K562 (cell line): ENCODE results near the gene RHBDD1. TPM values are rescaled to one million over a fixed set of nuclear protein-coding genes. Genes with fewer than 3 reads are reported as not detected.

Experiments
- ATAC-seq: fragments of 200-7000 bp; cut with Tn5 transposase; 3 replicates; pipeline ENCODE4 v1.9.1; 2020; ENCODE audit warnings: moderate library complexity
- BruUV-seq: library from RNA; stranded (reverse); fragments of 400-500 nt; replicated peaks from 2 replicates; lab custom pipeline; 2021; lab: Mats Ljungman, UMichigan
- CTCF ChIA-PET: fragments of 300-600 bp; formaldehyde crosslinking; extraction: SDS; loops from one replicate; lab custom pipeline; 2021; ENCODE audit warnings: low intra/inter-chr PET ratio; lab: Yijun Ruan, JAX
- POLR2A ChIA-PET: fragments of 300-600, 350-650 bp; sonication (Branson Sonifier 250); formaldehyde crosslinking; extraction: SDS; loops from one replicate; lab custom pipeline; 2021; ENCODE audit warnings: antibody characterized with exemption, inconsistent platforms; lab: Yijun Ruan, JAX
- DNase-seq, 4 experiments: peaks; one replicate each; pipeline versions ENCODE4 v3.0.0 to v3.0.0-alpha.2; 2011 to 2018; ENCODE audit warnings: low spot score in 3 of 4, mixed read lengths in 3 of 4; ENCODE audit errors: extremely low read depth in 1 of 4
- FAIRE-seq: peaks from 2 replicates; lab custom pipeline; 2011; peaks lifted over from hg19 to GRCh38; lab: Jason Lieb, UNC
- H2AFZ ChIP-seq: 2 replicates; pipeline ENCODE4 v1.6.0; 2011; ENCODE audit warnings: low read depth, low read length, control low read depth, inconsistent platforms
- H3K27ac ChIP-seq: fragments of 200-600 bp; 3 replicates; pipeline ENCODE4 v1.8.0; 2011; ENCODE audit warnings: low read depth, mild to moderate bottlenecking, control low read depth, inconsistent platforms, low read length, moderate library complexity, mixed read lengths; ENCODE audit errors: extremely low read depth
- H3K27me3 ChIP-seq, 2 experiments: fragments of 300-600 bp in 1 of 2; 2 replicates in 1 of 2; 3 replicates in 1 of 2; pipeline versions ENCODE4 v1.6.0 to v1.8.0; 2011; ENCODE audit warnings: inconsistent platforms in 2 of 2, low read length in 2 of 2, mild to moderate bottlenecking in 1 of 2, mixed read lengths in 1 of 2, moderate library complexity in 1 of 2; ENCODE audit not compliant: control insufficient read depth in 2 of 2, insufficient read depth in 2 of 2
- H3K36me3 ChIP-seq: fragments of 300-600 bp; 3 replicates; pipeline ENCODE4 v1.8.0; 2011; ENCODE audit warnings: mild to moderate bottlenecking, low read length, inconsistent platforms; ENCODE audit not compliant: control insufficient read depth, insufficient read depth
- H3K4me1 ChIP-seq, 2 experiments: fragments of 200-600 bp in 1 of 2; replicated peaks in 1 of 2; 2 replicates in 1 of 2; 3 replicates in 1 of 2; pipeline versions ENCODE4 v1.5.1 to v1.8.0; 2011; ENCODE audit warnings: inconsistent platforms in 2 of 2, low read length in 2 of 2, mild to moderate bottlenecking in 1 of 2, mixed read lengths in 1 of 2, moderate library complexity in 1 of 2; ENCODE audit not compliant: control insufficient read depth in 2 of 2, insufficient read depth in 2 of 2
- H3K4me2 ChIP-seq: 2 replicates; pipeline ENCODE4 v1.6.1; 2011; ENCODE audit warnings: low read length, control low read depth, inconsistent platforms, mixed read lengths; ENCODE audit not compliant: insufficient read depth
- H3K4me3 ChIP-seq: fragments of 200-600 bp; sonication (generic), shearing (Covaris generic); 2 replicates; pipeline ENCODE4 v1.5.1; 2016; ENCODE audit warnings: control low read depth, inconsistent platforms
- H3K79me2 ChIP-seq: fragments of 200-600 bp; 3 replicates; pipeline ENCODE4 v1.8.0; 2011; ENCODE audit warnings: low read length, inconsistent platforms; ENCODE audit not compliant: control insufficient read depth, insufficient read depth
- H3K9ac ChIP-seq, 2 experiments: 2 replicates each; pipeline versions ENCODE4 v1.6.0 to v1.6.1; 2011; ENCODE audit warnings: low read depth in 2 of 2, low read length in 2 of 2, control low read depth in 1 of 2, inconsistent platforms in 1 of 2, mild to moderate bottlenecking in 1 of 2, mixed read lengths in 1 of 2; ENCODE audit not compliant: insufficient read depth in 1 of 2
- H3K9me1 ChIP-seq: one replicate; pipeline ENCODE4 v1.6.0; 2011; ENCODE audit warnings: inconsistent platforms, mild to moderate bottlenecking, low read length, moderate library complexity; ENCODE audit not compliant: control insufficient read depth, insufficient read depth
- H3K9me3 ChIP-seq: replicated peaks from 2 replicates; pipeline ENCODE4 v1.5.1; 2011; ENCODE audit warnings: low read depth, low read length, inconsistent platforms; ENCODE audit not compliant: control insufficient read depth, insufficient read depth
- H4K20me1 ChIP-seq: replicated peaks from 2 replicates; pipeline ENCODE4 v1.6.1; 2011; ENCODE audit warnings: low read length, inconsistent platforms, mixed read lengths; ENCODE audit not compliant: control insufficient read depth, insufficient read depth
- CUX1 ChIP-seq: fragments of 200-800 bp; sonication (Bioruptor generic); IDR thresholded peaks from 2 replicates; pipeline ENCODE4 v1.6.1; 2016; ENCODE audit warnings: missing genetic modification characterization, missing compliant biosample characterization
- DIDO1 ChIP-seq: fragments of 450-650 bp; IDR thresholded peaks from 2 replicates; pipeline ENCODE4 v1.6.1; 2016; ENCODE audit warnings: low read depth, missing biosample characterization, missing genetic modification characterization
- GATAD2A ChIP-seq: fragments of 450-650 bp; IDR thresholded peaks from 2 replicates; pipeline ENCODE4 v1.6.1; 2017
- HMGXB4 ChIP-seq: sonication (generic); formaldehyde crosslinking; IDR thresholded peaks from 2 replicates; pipeline ENCODE4 v1.8.1; 2023; ENCODE audit warnings: mild to moderate bottlenecking, missing genetic modification reagents
- NFATC3 ChIP-seq: fragments of 450-650 bp; IDR thresholded peaks from 2 replicates; pipeline ENCODE4 v1.6.1; 2017; ENCODE audit warnings: mild to moderate bottlenecking
- RFX5 ChIP-seq: IDR thresholded peaks from 2 replicates; pipeline ENCODE4 v1.6.1; 2011; ENCODE audit warnings: low read depth, mild to moderate bottlenecking, improper control_type of control experiment, low read length
- SAP30 ChIP-seq: fragments of 200-600 bp; sonication (generic); IDR thresholded peaks from 2 replicates; pipeline ENCODE4 v1.6.1; 2012; ENCODE audit warnings: borderline replicate concordance, low read depth, mild to moderate bottlenecking, moderate library complexity, low read length, control low read depth, inconsistent platforms; ENCODE audit not compliant: insufficient read depth, poor library complexity, severe bottlenecking
- SMAD3 ChIP-seq: fragments of 450-650 bp; formaldehyde crosslinking; conservative IDR thresholded peaks from 2 replicates; pipeline ENCODE4 v1.4.0; 2020; ENCODE audit warnings: mild to moderate bottlenecking
- TBL1XR1 ChIP-seq, 2 experiments: IDR thresholded peaks; 2 replicates each; pipeline ENCODE4 v1.6.1; 2012; ENCODE audit warnings: improper control_type of control experiment in 2 of 2, low read length in 2 of 2, mild to moderate bottlenecking in 1 of 2
- ZNF263 ChIP-seq: sonication (generic); formaldehyde crosslinking; IDR thresholded peaks from 2 replicates; pipeline ENCODE4 v1.8.0; 2022; ENCODE audit warnings: mild to moderate bottlenecking, missing genetic modification reagents, borderline replicate concordance
- ZNF766 ChIP-seq: fragments of 200-800 bp; sonication (Bioruptor generic); conservative IDR thresholded peaks from 2 replicates; pipeline ENCODE4 v1.6.1; 2016; ENCODE audit warnings: missing genetic modification characterization, missing compliant biosample characterization
- WGBS: fragments of 100-300 bp; shearing (Covaris generic); methylation state at CpG from one replicate; pipeline ENCODE4 v1.1.6; 2016; ENCODE audit warnings: low coverage, mixed read lengths; ENCODE audit not compliant: insufficient coverage; ENCODE audit errors: missing lambda C conversion rate; 5-methylcytosine and 5-hydroxymethylcytosine counted together
- in situ Hi-C: fragments of 300-500 bp; cut with MboI; formaldehyde crosslinking; loops from 4 replicates; pipeline ENCODE4 v1.15.0; 2018; ENCODE audit warnings: inconsistent platforms, mixed read lengths
- intact Hi-C: fragments of 100-400 bp; cut with micrococcal nuclease; formaldehyde crosslinking; loops from 2 replicates; pipeline ENCODE4 v1.14.2; 2022
- polyA plus RNA-seq, 8 experiments: library from polyadenylated mRNA; depleted of rRNA in 4 of 8; stranded (reverse) in 5 of 8; unstranded in 3 of 8; fragments of >200 nt; fragmentation: Nextera tagmentation in 2 of 8; fragmentation: Illumina TruSeq in 1 of 8; extraction: Ambion mirVana in 2 of 8; extraction: Trizol in 1 of 8; gene quantifications; 2 replicates each; pipeline versions ENCODE4 v1.2.1 to v1.2.3, GENCODE V29; 2011 to 2014; ENCODE audit warnings: inconsistent platforms in 1 of 8, missing spikeins in 1 of 8
- total RNA-seq, 7 experiments: library from RNA; depleted of rRNA in 6 of 7; stranded (reverse); fragments of >200 nt in 6 of 7; fragmentation: Illumina TruSeq in 2 of 7; extraction: Trizol in 2 of 7; gene quantifications; 2 replicates each; pipeline versions ENCODE4 v1.2.1 to v1.2.3, GENCODE V29; 2011 to 2021; ENCODE audit warnings: low replicate concordance in 1 of 7
- TF ChIP-seq, protein P1 (sequence below): fragments of 450-650 bp; IDR thresholded peaks from 2 replicates; pipeline ENCODE4 v1.6.1; 2018; ENCODE audit warnings: mild to moderate bottlenecking, low read depth; ENCODE audit not compliant: partially characterized antibody
- TF ChIP-seq, protein P2 (sequence below): sonication (generic); formaldehyde crosslinking; IDR thresholded peaks from 2 replicates; pipeline ENCODE4 v1.5.0; 2020; ENCODE audit warnings: missing genetic modification reagents

The RHBDD1 gene
- total and polyA plus RNA-seq, 9 of the 15 experiments (the other 6 are each of a cell fraction or from before 2014, with no cell fraction given): 4.8 to 34.8 (median 15.6) TPM

- in situ Hi-C loops: no loop called here
- ChIA-PET CTCF (no interaction called here), POLR2A (no interaction called here)
- Histone ChIP-seq H3K4me2 (no peak overlapping the region), H2AFZ (no peak overlapping the region), H3K79me2 (no peaks in the 10 kb centered on the region), H3K9ac (no peak overlapping the region), H3K4me1 (no peaks in the 10 kb centered on the region), H3K27me3 (no peaks in the 10 kb centered on the region), H3K27ac (no peak overlapping the region), H4K20me1 (no peaks in the 10 kb centered on the region), H3K4me3 (no peak overlapping the region), H3K9me1 (no peaks in the 10 kb centered on the region), H3K36me3 (no peaks in the 10 kb centered on the region), H3K9me3 (no peaks in the 10 kb centered on the region)
- DNase-seq (no peak), ATAC-seq (no peak), FAIRE-seq (no peak)
- no TSS peak for BruUV-seq
- intact Hi-C loops: no loop called here
- WGBS: 53% methylated on average over 4 of the region's 4 CpGs
- TF ChIP-seq TBL1XR1 (IDR thresholded peaks at IDR 0.05; ENCODE audit: low read length in 2 of 2): no peak
- no peak for TF ChIP-seq SAP30
- no peak for TF ChIP-seq DIDO1 (tag)
- TF ChIP-seq ZNF766 (CRISPR knock-in tag): no peak
- TF ChIP-seq, protein P1, sequence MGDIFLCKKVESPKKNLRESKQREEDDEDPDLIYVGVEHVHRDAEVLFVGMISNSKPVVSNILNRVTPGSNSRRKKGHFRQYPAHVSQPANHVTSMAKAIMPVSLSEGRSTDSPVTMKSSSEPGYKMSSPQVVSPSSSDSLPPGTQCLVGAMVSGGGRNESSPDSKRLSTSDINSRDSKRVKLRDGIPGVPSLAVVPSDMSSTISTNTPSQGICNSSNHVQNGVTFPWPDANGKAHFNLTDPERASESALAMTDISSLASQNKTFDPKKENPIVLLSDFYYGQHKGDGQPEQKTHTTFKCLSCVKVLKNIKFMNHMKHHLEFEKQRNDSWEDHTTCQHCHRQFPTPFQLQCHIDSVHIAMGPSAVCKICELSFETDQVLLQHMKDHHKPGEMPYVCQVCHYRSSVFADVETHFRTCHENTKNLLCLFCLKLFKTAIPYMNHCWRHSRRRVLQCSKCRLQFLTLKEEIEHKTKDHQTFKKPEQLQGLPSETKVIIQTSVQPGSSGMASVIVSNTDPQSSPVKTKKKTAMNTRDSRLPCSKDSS: no peak
- TF ChIP-seq RFX5: no peak
- TF ChIP-seq GATAD2A: no peak
- no peak for TF ChIP-seq ZNF263 (CRISPR knock-in tag)
- no peak for TF ChIP-seq SMAD3 (CRISPR knock-in tag)
- no peak for TF ChIP-seq NFATC3
- TF ChIP-seq HMGXB4: no peak
- TF ChIP-seq CUX1 (CRISPR knock-in tag): no peak
- TF ChIP-seq, protein P2, sequence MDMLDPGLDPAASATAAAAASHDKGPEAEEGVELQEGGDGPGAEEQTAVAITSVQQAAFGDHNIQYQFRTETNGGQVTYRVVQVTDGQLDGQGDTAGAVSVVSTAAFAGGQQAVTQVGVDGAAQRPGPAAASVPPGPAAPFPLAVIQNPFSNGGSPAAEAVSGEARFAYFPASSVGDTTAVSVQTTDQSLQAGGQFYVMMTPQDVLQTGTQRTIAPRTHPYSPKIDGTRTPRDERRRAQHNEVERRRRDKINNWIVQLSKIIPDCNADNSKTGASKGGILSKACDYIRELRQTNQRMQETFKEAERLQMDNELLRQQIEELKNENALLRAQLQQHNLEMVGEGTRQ (CRISPR knock-in tag): no peak
Observed at GRCh38 chr2:226903179-226903578, 67.3 kb downstream of the RHBDD1 start.
